ENCODE results near the gene SCN11A.
"Not testable (repeated sequence)": the region's sequence is repeated elsewhere in the genome, so short reads cannot be mapped to it uniquely, and the experiment has no call there.

Gene SCN11A

DNA sequence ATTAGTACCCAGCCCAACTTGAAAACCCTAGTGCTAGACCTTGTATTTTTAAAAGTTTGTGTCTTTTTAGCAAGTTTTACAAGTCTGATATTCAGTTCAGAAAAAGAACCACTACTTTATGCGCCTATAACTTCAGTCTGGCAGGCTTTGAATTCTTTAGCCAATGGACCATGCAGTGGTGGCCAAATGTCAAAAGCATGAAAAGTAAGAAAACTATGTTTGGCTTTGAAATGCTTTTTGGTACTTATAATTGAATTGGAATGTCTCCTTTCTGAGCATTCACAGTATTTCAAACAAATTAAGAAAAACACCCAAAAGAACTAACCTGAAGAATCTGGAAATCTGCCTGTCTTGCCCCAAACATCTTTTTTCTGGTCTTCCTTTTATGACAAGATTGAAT is 12.9 kb upstream of the SCN11A start:
- DNase-seq, result no peak

DNA sequence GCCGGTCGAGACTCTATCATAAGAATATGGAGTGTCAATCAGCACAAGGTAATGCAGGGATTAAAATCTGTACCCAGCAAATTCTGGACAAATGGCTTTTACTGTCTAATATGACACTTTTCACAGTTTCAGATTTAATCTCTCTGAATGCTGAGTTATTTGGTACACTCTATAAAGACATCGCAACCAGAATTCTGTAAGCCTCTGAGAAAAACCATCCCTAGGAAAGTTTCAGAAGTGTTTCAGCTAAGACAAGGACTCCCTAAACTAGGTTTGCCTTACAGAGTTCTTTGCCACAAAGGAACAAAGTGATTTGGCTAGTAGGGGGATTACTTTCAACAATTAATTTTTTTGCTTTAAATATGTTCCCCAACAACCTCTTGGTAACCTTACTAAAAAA is 11.4 kb upstream of the SCN11A start:
- no peak for DNase-seq

DNA sequence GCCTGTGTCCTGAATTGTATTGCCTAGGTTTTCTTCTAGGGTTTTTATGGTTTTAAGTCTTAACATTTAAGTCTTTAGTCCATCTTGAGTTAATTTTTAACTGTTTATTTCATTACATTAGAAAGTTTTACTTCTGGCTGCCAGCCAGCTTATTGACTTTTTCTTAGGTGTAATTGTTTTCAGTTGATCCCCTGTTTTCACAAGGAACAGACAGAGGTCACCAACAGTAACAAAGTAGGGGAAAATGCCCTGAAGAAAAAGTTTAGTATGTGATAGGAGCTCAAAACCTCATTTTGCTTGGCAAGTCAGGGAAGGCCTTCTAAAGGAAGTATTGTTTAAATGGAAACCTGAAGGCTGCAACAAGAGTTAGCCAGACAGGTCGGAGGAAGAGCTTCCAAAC is 10.4 kb upstream of the SCN11A start:
- no peak for DNase-seq

DNA sequence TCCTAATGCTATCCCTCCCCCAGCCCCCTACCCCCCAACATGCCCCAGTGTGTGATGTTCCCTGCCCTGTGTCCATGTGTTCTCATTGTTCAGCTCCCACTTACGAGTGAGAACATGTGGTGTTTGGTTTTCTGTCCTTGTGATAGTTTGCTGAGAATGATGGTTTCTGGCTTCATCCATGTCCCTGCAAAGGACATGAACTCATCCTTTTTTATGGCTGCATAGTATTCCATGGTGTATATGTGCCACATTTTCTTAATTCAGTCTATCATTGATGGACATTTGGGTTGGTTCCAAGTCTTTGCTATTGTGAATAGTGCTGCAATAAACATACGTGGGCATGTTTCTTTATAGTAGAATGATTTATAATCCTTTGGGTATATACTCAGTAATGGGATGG is 9.5 kb upstream of the SCN11A start:
- DNase-seq, result not testable (repeated sequence)

DNA sequence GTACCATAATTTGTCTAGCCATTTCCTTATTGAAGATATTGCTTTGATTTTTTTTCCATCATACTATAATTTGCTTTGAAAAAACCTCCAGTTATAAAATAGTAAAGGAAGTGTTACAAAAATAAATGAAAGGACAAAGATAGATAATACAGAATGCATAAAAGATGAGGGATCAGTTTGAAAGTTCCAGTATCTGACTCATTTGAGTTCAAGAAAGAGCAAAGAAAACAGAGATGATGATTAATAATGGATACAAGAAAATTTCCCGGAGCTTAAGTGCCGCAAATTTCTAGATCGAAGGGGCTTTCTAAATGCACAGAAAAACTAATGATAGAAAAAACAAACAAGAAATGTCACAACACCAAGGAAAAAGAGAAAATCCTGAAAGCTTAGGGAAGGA is 4.4 kb upstream of the SCN11A start:
- DNase-seq, result no peak

DNA sequence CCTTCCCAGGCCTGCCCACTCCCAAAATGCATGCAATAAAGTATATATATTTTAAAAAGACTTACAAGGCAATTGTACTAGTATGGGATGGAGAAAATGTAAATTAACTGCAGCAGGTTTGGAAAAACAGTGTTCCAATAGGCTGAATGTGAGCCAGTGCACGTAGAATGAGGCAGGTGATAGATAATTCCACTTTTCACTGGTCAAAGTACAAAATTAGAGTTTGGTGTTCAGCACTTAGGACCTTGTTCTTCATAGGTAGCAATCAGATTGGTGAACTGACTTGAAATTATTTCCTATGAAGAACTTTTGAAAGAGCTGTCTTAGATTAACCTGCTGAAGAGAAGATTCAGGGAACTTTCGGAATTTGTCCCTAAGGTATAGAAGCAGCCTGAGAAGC is 2.0 kb upstream of the SCN11A start:
- DNase-seq, result no peak

DNA sequence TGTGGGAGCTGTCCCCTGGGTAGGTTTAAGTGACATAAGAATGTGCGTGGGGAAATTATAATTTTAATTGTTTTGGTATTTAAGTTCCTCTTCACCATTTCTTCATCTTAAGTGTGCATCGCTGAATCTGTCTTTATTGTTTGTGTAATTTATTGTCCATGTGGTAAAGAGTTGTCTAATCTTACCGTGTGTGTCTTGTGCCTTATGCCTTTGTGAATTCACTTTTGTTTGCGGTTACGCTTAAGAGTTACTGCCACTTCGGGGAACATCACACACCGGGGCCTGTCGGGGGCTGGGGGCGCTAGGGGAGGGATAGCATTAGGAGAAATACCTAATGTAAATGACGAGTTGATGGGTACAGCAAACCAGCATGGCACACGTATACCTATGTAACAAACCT is 839 bp upstream of the SCN11A start:
- peak; percentile 17 for DNase-seq

DNA sequence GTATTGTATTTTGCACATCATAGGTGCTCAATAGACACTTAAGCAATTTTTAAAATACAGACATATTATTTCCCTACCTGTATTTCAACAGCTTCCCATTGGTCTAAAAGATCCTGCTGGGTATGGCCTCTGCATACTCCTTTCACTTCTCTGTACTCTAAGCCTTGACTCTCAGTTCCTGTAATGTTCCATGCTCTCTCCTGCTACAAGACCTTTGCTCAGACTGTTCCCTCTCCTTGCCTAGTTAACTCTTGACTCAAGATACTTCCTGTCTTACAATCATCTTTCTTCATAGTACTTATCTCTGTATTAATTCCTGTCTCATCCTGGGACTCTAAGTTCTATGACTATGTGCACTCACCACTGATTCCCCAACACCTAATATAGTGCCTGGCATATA is 1.7 kb downstream of the SCN11A start:
- no peak for DNase-seq

DNA sequence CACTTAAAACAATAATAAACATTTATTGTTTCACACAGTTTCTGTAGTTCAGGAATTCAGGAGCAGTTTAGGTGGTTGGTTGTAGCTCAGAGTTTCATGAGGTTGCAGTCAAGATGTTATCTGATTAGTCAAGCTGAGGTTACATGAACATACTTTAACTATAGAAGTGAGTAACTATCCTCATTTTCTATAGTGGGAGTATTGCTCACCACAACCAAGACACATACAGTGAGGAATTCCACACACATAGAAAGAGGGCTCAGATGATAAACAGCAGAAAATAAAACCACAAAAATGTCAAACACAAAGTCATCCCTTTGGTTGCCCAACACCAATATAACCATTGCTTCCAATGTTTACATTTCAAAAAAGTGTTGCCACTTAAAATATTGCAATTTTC is 13.6 kb downstream of the SCN11A start:
- no peak for DNase-seq

DNA sequence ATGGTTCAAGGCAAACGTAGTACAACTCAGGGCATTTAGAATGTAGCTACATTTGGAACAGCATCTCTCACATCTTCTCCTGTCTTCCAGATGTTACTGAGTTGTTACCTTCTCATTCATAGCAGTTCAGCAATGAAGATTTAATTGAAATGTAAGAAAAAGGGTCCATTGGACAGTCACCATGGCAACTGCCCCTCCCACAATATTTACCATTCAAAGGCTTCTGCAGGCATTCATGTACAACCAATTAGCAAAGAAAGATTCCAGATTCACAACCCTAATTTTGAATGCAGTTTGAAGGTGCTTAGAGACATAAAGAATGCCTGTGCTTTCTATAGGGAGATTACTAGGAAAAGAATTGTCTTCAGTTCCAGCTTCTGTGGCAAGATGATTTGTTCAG is 22.2 kb downstream of the SCN11A start:
- DNase-seq, result no peak

DNA sequence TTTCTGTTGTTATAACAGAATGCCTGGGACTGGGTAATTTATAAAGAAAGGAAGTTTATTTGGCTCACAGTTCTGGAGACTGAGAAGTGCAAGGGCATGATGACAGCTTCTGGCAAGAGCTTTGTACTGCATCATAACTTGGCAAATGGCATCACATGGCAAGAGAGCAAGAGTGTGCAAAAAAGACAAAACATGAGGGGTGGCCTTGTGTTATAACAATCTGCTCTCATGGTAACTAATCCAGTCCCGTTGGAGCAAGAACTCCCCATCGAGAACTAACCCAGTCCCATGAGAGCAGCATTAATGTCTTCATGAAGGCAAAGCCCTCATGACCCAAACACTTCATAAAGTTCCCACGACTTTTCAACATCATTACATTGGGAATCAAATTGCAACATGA is 23.2 kb downstream of the SCN11A start:
- no peak for DNase-seq

DNA sequence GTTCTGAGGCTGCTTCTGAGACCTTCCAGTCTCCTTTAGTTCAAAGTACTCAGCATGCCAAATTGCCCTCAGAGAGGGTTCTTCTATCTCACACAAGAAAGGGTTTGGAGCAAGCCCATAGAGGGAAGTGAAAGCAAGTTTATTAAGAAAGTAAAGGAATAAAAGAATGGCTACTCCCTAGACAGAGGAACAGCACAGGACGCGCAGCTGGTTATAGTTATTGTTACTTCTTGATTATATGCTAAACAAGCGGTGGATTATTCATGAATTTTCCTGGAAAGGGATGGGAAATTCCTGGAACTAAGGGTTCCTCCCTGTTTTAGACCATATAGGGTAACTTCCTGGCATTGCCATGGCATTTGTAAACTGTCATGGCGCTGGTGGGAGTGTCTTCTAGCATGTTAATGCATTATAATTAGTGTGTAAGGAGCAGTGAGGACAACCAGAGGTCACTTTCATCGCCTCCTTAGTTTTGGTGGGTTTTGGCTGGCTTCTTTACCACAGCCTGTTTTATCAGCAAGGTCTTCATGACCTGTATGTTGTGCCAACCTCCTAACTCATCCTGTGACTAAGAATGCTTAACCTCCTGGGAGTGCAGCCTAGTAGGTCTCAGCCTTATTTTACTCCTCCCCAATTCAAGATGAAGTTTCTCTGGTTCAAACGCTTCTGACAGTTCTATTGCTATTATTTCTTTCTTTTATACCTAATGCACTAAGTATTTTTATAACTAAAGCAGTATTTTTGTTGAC is 26.3 kb downstream of the SCN11A start:
- DNase-seq, result no peak

DNA sequence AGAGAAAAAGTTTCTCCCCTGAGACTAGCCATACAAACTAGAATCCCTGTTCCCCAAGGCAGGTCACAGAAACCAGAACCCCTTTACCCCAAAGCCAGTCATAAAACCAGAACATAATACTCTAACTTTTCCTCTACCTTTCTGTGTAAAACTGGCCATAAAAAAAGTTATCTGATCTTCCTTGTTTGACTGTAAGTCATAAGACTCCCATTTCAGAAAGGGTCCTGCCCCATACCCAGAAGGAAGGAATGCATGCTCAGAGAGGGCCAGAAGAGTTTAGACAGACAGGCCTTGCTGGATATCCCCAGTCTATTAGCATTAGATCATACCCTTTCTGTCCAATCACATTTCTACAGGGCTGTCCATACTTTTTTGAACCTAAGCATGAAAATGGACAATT is 27.2 kb downstream of the SCN11A start:
- no peak for DNase-seq

DNA sequence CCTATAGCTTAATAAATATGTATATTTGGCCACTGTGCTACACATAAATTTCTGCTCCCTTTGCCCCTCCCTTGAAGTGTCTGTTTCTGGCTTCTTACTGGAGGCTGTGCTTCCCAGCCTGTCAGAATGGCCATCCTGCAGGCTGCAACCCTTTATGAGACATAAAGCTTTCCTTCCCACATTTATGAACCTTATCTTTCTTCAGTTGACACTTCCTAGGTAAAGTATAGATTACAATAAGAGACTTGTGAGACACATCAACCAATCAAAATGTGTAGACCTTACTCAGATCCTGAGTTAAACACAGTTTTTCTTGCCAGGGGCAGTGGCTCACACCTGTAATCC is 29.5 kb downstream of the SCN11A start:
- no peak for DNase-seq

DNA sequence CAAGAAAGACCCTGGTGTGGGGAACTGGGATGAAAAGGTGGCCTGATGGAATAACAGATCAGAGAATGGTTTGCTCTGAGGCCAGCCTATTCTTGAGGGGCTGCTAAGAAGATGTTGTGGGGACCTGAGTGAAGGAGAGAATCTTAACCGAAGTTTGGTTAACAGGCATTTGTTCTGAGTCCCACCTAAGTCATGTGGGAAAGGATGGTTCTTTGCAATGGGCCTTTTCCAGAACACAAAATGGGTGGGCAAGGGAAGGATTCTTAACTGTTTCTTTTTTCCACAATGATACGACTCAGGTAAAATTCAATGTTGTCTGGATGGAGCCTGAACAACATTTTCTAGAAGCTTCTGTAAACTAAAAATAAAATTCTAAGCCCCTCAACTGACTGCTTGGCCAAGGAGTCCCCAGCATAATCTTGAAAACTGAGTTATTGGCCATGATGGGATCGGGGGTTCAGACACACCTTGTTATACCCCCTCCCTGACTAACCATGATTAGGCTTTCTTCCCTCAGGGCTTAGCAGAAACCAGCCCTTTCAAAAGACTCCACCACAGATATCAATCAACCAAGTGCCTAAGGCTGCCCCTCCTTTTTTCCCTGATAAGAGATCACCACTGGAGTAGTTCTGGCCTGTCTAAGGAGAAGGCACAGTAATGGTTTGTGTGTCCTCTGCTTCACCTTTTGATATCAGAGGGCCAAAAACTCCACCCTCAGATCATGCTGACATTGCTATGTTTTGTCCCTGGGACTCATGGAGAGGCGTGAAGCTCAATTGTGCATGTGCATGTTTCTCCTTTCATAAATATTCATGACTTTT is 30.1 kb downstream of the SCN11A start:
- no peak for DNase-seq

DNA sequence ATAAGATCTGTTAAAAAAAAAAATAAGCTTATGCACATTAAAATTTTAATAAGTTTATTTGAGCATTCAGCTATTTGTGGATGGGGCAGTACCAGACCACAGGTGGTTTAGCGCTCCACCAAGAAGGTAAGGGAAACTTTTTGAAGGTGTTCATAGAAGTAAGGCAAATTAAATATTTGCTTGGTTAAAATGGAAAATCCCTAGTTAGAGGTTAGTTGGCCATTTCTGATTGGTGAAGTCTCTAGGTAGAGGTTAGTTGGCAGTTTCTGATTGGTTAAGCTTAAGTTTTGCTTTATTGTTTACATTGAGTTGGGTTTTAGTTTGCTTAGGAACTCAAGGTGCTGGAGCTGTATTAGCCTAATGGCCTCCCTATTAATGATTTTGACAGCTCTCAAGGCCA is 30.7 kb downstream of the SCN11A start:
- no peak for DNase-seq

DNA sequence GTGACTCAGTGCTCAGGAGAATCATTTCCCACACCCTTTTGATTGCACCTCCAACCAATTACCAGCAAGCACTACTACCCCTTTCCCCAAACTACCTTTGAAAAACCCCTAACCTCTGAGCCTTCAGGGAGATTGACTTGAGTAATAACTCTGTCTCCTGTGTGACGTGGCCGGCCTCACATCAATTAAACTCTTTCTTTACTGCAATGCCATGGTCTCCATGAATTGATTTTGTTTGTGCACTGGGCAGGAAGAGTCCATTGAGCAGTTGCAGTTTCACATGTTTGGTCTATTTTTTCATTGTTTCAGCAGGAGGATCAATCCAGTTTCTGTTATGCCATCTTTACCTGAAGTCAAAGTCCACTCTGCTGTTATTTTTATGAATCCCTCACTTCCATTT is 32.4 kb downstream of the SCN11A start:
- DNase-seq, result no peak

DNA sequence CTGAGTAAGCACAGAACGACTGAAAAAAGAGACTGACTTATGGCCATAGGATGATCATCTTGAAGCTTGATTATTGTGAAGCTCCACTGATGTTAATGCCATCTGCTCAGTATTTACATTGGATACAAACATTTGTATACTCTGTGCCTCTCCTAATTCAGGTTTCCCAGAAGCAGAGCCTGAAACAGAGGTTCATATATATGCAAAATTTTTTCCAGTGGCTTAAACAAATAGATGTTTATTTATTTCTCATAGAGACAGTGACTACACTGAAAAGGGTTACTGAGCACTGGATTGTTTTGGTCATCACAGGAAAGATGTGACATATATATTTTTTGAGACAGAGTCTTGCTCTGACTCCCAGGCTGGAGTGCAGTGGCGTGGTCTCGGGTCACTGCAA is 36.3 kb downstream of the SCN11A start:
- DNase-seq, result no peak

DNA sequence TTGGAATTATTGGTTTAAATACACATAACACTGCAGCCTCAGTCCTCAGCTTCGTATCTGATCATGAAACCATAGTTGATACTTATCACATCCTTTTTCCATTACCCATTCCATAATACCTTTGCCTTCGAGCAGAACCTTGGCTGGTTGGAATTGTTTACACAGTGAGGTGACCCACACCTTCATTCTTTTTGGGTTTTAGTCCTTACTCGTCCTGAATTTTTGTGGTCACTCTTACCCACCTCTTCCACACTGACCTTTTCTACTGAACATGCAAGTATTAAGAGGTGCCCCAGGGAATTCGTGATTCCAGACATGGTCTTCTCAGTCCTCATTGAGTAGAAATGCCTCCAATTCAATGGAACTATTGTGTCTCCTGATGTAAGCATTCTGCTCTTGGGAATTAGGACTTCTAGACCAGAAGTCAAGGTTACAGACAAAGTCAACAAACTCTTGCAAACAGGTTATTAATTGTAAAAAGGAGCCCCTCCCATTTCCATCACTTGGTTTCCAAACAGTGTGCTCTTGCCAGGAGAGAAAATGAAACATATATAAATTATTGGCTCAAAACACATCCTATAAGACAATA is 37.7 kb downstream of the SCN11A start:
- DNase-seq, result no peak

DNA sequence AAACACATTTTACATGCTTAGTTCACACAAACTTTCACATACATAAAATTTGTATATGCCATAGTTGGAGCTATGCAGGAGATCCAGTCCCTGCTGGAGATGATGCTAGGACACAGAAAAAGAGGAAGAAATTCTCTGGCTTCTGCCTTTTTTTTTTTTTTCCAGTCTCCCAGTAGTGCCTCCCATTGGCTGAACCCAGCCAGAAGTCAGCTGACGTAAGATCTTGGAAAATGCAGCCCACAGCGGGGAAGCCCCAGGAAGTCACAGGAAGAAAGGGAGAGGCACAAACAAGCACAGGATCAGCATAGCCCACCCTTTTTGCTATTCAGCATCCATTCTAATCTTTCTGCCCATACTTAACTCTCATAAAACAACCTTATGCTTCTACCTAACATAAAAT is 38.5 kb downstream of the SCN11A start:
- no peak for DNase-seq

DNA sequence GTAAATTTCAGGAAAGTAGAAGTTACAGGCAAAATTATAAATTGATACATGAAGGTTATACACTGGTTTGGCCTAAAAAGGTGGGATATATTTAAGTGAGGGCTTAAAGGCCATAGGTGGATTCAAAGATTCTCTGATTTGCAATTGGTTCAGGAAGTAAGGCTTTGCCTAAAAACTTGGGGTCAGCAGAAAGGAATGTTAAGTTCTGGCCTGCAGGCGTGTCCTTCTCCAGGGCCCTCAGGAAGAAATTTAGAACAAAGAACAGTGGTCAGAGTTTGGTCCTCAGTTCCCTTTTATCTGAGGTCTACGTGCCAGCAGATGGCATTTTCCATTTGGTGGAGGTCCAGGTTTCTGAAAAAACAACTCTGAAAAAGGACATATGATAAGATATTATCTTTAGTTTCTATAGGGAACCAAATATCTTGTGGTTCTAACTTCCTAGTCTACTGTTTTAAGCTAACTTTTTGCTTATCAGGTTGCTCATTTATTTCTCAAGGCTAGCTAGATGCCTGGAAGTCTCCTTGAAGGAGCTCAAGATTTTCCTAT is 40.5 kb downstream of the SCN11A start:
- no peak for DNase-seq

DNA sequence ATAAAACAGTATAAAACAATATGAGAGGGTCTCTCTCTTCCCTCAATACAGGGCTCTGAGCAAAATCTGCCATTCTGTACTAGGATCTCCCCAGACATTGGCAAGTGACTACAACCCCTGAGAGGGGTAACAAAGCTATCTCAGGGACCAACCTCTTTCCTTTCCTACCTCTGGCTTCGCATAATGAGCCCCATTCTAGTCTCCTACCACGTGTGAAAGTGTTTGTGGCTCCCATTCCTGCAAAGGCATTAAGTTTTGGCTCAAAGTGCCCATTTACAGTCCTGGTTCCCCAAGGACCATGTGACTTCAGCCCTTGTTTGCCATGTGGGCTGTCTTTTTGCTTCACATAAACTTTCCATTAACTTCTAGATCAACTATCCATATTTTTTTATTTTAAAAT is 46.4 kb downstream of the SCN11A start:
- no peak for DNase-seq
